ENCODE data around the gene LUZP4.
"Not testable (repeated sequence)": the region's sequence is repeated elsewhere in the genome, so short reads cannot be mapped to it uniquely, and the experiment has no call there.

The LUZP4 gene

DNA sequence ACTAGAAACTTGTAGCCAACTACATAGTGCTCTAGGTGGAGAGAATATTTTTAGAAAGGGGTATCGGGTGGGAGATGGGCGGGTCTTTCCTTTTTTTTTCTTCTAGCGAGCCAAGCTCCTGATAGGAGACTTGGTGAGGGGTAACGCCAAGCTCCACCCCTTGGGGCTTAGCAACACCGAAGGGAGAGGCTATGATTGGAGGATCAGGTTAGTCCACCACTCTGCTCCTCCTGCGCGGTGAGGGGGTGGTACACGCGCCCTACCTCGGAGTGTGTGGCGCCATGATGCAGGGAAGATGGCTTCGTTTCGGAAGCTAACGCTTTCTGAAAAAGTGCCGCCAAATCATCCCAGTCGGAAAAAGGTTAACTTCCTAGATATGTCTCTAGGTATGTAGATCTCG lies at the start of gene LUZP4:
Gene LUZP4 (plus strand): TSS at position 251 of the 400 bp plus-strand sequence. CDS start 45 bp downstream, at position 296.
- DNase-seq = no peak

- DNase-seq = no peak
Observed at GRCh38 chrX:115251458-115252233, 37.9 kb upstream of the LUZP4 start.

DNA sequence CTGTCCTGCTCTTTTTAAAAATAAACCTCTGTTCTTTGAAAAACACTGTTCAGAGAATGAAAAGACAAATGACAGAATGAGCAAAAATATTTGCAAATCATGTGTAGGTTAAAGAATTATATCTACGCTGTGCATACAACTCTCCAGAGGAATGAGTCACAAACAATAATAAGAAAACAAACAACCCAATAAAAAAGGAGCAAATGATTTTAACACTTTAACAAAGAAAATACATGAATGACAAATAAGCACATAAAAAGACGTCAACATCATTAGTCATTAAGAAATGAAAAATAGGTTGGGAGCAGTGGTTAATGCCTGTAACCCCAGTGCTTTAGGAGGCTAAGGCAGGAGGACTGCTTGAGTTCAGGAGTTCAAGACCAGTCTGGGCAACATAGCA lies 34.5 kb upstream of the LUZP4 start:
- no peak for DNase-seq

GRCh38 chrX:115257711-115258110 lies 31.8 kb upstream of the LUZP4 start:
- no peak for DNase-seq

GRCh38 chrX:115259238-115259875 lies 30.2 kb upstream of the LUZP4 start:
- DNase-seq = no peak

DNA sequence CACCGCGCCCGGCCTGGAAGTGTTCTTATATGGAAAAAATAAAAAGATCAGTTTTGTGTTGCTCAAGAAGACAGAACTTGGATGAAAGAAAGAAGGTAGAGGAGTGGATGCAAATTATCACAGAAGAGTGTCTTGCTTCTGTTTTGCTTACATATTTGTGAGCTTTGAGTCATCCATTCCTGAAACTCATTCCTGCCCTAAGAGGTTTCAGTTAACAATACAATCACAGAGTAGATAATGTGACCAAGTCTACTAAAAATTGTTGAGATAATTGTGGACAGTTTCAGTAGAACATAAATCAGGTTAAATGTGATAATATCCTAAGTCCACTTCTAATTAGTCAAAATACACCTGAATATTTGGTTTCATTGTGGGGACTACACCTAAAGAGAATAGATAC lies 29.2 kb upstream of the LUZP4 start:
- no peak for DNase-seq

GRCh38 chrX:115261148-115261547 lies 28.4 kb upstream of the LUZP4 start:
- no peak for DNase-seq

DNA sequence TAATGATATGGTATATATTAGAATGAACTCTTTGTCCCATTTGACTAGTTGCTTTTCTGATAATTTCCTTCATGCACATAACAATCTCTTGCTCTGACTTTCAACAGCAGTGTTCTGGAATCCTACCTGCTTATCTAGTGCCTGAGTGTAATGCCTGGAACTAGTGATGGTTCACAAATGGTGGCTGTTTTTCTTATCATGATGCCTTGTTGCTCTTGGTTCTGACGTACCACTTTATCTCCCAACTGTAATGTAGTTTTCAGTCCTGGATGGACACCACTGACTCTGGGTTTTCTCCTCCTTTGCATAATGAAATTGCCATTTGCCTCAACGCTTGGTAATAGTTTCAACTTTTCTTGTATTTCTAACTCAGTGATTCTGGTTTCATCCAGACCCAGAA lies 25.5 kb upstream of the LUZP4 start:
- no peak for DNase-seq

GRCh38 chrX:115266300-115266699 lies 23.2 kb upstream of the LUZP4 start:
- DNase-seq = no peak

- DNase-seq = no peak
Observed at GRCh38 chrX:115268421-115268820, 21.1 kb upstream of the LUZP4 start.

- DNase-seq = no peak
Observed at GRCh38 chrX:115269051-115269683, 20.3 kb upstream of the LUZP4 start.

- no peak for DNase-seq
Observed at GRCh38 chrX:115284877-115285276, 4.6 kb upstream of the LUZP4 start.

GRCh38 chrX:115297189-115297588 lies 7.7 kb downstream of the LUZP4 start:
- DNase-seq = no peak

DNA sequence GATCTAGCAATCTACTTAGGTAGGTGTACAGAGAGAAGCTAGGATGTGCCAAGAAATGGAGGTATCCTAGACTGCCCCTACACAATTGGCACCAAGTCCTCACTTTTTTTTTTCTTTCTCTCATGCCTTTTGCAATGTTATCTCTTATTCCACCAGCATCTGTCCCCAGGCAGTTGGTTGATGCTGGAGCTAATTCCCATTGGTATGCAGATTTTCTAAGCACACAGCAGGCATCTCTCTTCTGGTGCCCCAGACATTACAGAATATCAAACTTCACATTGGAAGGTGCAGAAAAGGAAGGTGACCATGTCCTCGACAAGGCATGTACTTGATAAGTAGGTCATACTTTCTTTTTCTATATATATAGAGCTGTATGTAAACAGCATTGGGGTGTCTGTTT lies 21.6 kb downstream of the LUZP4 start:
- DNase-seq = no peak

GRCh38 chrX:115311601-115312001 lies 22.1 kb downstream of the LUZP4 start:
- DNase-seq = no peak

GRCh38 chrX:115318139-115318538 lies 28.6 kb downstream of the LUZP4 start:
- DNase-seq = no peak

- DNase-seq = no peak
Observed at GRCh38 chrX:115322375-115322774, 32.9 kb downstream of the LUZP4 start.

DNA sequence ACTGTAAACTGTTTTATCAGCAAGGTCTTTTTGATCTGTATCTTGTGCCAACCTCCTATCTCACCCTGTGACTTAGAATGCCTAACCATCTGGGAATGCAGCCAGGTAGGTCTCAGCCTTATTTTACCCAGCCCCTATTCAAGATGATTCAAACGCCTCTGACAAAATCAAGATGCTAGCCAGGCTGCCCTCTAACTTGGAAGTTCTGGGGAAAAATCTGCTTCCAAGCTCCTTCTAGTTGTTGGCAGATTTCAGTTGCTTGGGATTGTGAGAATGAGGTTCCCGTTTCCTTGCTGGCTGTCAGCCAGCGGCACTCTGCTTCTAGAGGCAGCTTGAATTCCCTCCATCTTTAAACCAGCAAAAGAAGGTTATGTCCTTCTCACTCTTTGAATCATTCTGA lies 34.7 kb downstream of the LUZP4 start:
- DNase-seq = no peak

DNA sequence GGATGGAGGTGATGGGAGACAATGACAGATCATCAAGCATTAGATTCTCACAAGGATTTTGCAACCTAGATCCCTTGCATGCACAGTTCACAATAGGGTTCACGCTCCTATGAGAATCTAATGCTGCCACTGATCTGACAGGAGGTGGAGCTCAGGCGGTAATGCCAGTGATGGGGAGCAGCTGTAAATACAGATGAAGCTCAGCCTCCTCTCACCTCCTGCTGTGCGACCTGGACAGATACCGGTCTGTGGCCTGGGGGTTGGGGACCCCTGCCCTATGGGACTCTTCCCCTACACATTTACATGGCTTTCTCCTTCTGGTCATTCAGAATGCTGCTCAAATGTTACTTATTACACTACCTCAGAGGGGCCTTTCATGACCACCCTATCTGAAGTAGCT lies 39.8 kb downstream of the LUZP4 start:
- not testable (repeated sequence) for DNase-seq

DNA sequence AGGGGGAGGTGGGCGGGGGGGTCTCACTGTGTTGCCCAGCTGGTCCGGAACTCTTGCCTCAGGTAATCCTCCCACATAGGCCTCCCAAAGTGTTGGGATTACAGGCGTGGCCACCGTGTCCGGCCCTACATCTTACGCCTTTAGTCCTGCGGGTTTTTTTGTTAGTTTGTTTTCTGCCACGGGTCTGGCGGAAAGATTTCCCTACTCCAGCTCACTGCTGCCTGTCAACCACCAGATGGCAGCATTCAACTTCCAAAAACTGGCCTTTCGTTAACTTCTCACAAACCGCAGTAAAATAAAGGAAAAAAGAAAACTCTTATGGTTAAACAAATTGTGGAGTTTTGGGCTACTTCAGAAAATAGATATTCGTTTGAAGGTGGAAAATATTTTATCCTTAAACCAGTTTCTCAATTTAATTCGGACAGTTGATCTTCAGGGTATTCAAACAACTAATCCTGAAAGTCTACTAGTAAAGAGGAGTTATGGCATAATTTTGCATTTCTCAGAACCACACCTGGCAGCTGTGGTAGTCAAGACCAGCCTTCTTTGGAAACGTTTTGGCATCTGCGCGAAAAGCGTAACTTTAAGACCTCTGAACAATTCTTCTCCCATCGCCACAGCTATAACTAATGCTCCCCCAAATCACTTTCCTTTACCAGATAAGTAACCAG lies 41.1 kb downstream of the LUZP4 start:
- no peak for DNase-seq

GRCh38 chrX:115332832-115333231 lies 43.3 kb downstream of the LUZP4 start:
- no peak for DNase-seq

DNA sequence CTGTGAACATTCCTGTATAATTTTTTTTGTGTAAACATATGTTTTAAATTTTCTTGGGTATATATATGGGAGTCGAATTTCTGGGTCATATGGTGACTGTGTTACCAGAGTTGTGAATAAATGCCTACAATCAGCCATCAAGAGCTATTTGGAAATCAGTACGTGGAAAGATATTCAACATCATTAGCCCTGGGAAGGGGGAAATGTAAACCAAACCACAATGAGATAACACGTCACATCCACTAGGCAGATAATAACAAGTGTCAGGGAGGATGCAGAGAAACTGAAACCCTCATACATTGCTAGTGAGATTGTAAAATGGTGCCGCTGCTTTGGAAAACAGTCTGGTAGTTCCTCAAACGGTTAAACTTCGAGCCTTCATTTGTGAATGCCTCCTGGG lies 43.9 kb downstream of the LUZP4 start:
- DNase-seq = no peak

DNA sequence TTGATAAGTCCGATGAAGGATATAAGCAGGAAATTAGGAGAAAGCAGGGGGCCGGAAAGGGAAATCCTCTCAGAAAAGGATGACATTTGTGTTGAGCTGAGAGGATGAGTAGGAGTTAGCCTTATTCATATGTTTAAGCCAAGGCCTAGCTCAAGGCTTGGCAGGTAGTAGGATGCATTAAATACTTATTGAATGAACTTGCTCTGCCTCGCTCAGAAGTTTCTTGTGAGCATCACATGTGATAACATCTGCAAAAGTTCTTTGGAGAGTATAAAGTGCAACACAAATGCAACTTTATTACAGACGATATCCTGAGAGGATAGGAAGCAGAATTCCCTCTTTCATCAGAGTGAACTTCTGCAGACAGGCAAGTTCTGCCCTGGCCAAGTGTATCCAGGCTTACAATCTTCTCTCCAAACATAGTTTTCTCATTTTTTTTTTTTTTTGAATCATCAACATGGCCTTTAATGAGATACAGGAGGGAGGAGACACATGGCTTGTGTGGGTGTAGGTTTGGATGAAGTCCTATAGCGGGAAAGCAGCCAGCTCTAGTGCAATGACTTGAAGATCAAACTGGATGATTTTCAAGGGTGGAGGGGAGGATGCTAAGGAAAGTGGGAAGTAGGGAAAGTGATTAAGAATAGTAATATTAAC lies 48.1 kb downstream of the LUZP4 start:
- no peak for DNase-seq

Data from stimulated activated CD4-positive, alpha-beta T cell treated with anti-CD3 and anti-CD28 coated beads, Interleukin-4, amount 100 ng/mL, for 4 hours (primary cell).